ENCODE measurements around the gene LSAMP. TPM values are rescaled to one million over a fixed set of nuclear protein-coding genes. Genes with fewer than 3 reads are reported as not detected.
A peak's percentile ranks its signal among the peaks of the same experiment; 100 is the strongest.

Gene LSAMP
- total RNA-seq, 1 experiment from 2014 or later: 16.1 TPM

GRCh38 chr3:116127464-116127863 is 317.8 kb downstream of the LSAMP start:
- DNase-seq (ENCODE audit: low read depth, low spot score): no peak
- in situ Hi-C loops (cut with HindIII; ENCODE audit: low pct_unique_long_range_greater_than_20kb, low sequenced_read_pairs): no loop called here

GRCh38 chr3:116124166-116124565 is 321.1 kb downstream of the LSAMP start:
- no peak for DNase-seq (ENCODE audit: low read depth, low spot score)
- in situ Hi-C loops (cut with HindIII; ENCODE audit: low pct_unique_long_range_greater_than_20kb, low sequenced_read_pairs): loop anchor here (25.0 kb wide), 1 partner anchor 638 kb away; no protein-coding TSS in a partner anchor

DNA sequence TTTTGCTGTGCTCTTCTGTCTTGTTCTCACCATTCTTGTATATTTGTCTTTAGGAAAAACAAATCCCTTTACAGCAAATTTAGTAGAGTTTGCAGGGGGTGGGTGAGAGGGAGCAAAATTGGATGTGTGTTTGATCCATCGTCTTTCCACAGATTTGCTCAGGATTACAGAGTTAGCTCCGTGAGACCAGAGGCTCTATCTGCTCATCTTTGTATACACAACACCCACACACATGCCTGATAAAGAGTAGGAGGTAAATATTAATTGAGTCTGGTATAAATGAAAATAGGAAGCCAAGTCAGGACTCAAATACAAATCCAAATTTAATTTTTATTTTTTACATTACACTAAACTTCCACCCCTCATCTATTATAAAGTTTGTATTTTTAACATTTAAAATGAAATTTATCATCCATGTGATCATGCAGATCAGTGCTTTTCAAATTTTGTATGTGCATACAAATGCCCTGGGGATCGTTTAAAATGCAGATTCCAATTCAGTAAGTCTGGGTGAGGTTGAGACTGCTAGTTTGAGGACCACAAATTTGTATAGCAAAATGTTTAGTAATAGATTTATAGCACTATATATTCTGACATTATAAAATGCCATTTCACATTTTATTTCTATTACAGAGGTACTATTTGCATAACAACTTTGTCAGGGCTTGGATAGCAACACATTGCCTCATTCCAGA is 326.7 kb downstream of the LSAMP start:
- DNase-seq (ENCODE audit: low read depth, low spot score): no peak
- in situ Hi-C loops (cut with HindIII; ENCODE audit: low pct_unique_long_range_greater_than_20kb, low sequenced_read_pairs): loop anchor here (25.0 kb wide), 1 partner anchor 644 kb away; no protein-coding TSS in a partner anchor

DNA sequence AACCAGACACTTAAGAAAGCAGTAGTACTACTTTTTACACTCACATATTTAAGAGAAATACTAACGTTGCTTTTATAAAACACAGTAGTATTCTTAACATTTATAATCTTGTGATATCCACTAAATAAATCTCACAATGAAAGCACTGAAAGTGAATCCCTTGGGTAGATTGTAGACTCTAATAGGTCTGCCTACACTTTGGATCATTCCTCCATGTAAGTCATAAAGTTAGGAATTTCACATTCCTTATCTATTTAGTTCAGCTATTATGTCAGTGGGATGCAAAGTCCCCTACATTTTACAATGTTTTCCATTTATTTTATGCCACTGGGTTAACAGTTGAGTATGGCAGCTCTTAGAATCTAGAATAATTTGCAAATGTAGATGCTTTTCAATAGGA is 330.7 kb downstream of the LSAMP start:
- DNase-seq (ENCODE audit: low read depth, low spot score): no peak
- in situ Hi-C loops (cut with HindIII; ENCODE audit: low pct_unique_long_range_greater_than_20kb, low sequenced_read_pairs): loop anchor here (25.0 kb wide), 1 partner anchor 648 kb away; no protein-coding TSS in a partner anchor

DNA sequence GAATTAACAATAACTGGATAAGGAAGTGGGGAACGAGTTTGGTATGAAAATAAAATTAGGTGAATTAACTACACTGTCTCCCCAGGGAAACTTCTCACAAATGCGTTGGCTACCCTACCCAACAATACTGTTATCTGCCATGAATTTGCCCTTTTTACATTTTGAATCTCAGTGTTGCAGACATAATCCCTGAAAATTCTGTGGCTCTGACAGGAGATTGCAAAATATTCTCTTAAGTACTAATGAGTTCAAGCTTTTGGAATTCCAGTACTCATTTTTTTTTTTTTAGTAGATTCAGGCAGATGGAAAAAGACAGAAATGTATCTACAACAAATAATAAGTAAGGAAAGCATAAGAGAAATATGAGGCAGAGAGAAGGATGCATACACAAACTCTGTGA is 332.6 kb downstream of the LSAMP start:
- in situ Hi-C loops (cut with HindIII; ENCODE audit: low pct_unique_long_range_greater_than_20kb, low sequenced_read_pairs): loop anchor here (25.0 kb wide), 1 partner anchor 650 kb away; no protein-coding TSS in a partner anchor
- no peak for DNase-seq (ENCODE audit: low read depth, low spot score)

DNA sequence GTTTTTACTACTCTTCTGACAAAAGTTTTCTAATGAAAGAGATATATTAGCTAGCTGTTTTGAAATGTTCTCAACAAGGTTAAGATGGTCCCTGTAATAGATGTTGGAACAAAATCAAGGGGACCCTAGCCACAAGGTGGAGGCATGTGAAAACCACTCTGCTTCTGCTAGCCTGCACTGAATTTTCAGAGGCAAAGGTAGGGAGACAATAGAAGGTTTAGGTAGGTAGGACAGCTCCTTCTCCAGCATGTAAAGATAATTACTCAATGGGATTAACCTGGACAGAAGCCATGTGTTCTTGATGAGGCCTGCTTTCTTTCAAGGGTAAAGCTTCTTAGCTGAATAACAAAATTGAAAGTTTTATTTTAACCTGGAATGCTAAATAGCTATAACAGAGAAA is 333.5 kb downstream of the LSAMP start:
- no peak for DNase-seq (ENCODE audit: low read depth, low spot score)
- in situ Hi-C loops (cut with HindIII; ENCODE audit: low pct_unique_long_range_greater_than_20kb, low sequenced_read_pairs): loop anchor here (25.0 kb wide), 1 partner anchor 651 kb away; no protein-coding TSS in a partner anchor

GRCh38 chr3:116103868-116104530 is 341.3 kb downstream of the LSAMP start:
- DNase-seq (ENCODE audit: low read depth, low spot score): peak; percentile 83
- in situ Hi-C loops (cut with HindIII; ENCODE audit: low pct_unique_long_range_greater_than_20kb, low sequenced_read_pairs): loop anchor here (25.0 kb wide), 1 partner anchor 658 kb away; no protein-coding TSS in a partner anchor

DNA sequence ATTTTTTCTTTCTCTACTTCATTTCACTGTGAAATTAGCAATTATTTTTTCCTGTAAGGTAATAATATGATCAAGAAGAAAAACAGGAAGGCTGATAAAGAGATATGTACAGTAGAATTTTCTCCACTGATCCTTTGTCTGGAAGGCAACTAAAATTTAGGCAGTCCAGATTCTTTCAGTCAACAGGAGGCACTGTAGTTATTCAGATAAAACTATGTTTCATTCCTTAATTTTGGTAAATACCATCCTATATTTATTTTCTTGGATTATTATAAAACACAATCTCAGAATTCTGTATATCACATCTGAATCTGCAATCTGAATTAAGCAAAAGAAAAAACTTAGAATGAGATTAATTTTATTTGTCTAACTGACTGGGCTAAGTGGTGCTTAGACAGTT is 343.2 kb downstream of the LSAMP start:
- in situ Hi-C loops (cut with HindIII; ENCODE audit: low pct_unique_long_range_greater_than_20kb, low sequenced_read_pairs): loop anchor here (25.0 kb wide), 1 partner anchor 660 kb away; no protein-coding TSS in a partner anchor
- peak; percentile 56 for DNase-seq (ENCODE audit: low read depth, low spot score)

DNA sequence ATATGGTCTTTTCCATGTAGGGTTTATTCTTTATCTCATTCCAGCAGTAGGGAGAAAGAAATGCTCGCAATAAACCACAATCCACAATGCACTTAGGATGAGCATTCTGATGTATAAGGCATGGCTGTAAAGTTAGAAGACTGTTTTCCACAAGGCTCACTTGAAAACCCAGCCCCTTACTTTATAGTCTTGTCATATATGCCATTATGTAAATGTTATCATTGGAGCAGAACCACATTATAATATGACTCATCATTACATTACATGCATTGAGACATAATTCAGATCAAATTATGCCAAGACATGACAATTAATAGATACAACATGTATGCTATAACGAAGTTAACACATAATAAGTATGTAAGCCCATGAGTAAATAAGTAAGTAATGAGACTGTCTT is 348.1 kb downstream of the LSAMP start:
- in situ Hi-C loops (cut with HindIII; ENCODE audit: low pct_unique_long_range_greater_than_20kb, low sequenced_read_pairs): no loop called here
- DNase-seq (ENCODE audit: low read depth, low spot score): no peak

DNA sequence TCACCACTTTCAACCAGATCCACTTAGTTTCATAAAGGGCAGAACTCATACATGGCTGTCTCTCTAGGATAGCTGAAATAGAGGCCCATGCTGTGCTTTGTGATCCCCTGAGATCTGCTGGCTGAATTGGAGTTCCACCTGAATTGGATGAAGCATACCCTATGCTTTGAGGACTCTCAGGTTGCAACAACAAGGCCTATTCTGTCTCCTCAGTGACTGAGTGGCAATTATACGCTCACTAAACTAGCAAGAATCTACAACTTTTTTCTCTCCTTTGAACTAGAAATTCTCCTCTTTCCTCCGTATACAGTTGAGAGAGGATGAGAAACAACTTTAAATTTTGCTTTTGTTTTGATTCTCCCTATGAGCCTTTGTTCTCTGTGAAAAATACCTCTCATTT is 348.7 kb downstream of the LSAMP start:
- in situ Hi-C loops (cut with HindIII; ENCODE audit: low pct_unique_long_range_greater_than_20kb, low sequenced_read_pairs): no loop called here
- no peak for DNase-seq (ENCODE audit: low read depth, low spot score)

DNA sequence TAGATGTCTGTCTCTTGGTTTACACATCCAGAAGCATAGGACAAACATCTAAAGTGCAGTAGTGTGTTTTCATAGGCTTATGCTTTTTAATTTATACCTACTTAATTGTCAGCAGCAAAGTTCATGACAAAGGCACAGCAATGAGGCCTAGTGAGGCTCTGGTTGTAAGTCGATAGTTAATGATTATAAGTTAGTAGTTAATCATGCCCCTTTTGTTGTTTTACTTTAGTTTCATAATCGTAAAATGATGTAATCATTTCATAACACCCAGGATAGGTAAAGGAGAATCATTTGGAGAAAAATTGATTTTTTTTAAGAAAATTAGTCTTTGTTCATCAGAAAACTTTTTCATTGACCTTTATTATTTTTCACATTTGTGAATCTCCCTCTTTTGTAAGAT is 351.9 kb downstream of the LSAMP start:
- no peak for DNase-seq (ENCODE audit: low read depth, low spot score)
- in situ Hi-C loops (cut with HindIII; ENCODE audit: low pct_unique_long_range_greater_than_20kb, low sequenced_read_pairs): no loop called here

- peak; percentile 60 for DNase-seq (ENCODE audit: low read depth, low spot score)
These were observed 357.9 kb downstream of the LSAMP start for GRCh38 chr3:116087426-116087825.

DNA sequence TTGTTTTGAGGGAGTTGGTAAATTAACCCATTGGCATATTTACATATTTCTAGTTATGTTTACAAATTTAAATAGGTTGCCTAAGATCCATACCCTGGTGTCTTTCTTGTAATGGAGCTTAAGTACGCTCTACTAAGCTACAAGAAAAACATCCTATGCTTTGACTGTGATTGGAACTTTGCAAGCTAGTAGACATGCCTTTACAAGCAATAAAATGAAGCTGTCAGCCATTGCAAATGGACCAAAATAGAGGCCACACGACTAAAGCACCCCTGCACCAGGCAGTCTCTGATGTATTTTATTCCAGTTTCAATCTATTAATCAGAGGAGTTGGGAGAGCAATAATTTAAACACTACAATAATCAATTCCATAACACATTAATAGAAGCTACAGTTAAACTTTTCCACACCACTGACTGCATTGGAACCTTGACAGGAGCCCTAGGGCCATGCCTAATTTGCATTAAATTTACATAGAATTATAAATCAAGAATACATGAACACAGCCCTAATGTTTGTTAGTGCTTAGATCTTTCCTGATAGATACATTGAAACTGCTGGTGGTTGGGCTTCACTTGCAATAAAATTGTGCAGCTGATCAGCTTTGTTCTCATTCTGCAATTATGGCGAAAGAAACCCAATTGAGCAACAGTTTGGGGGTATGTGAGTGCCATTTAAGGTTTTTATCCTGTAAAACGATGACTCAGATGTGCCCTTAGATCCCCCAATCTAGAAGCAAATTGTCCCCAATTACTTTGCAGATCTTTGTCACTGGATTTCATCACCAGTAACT is 360.1 kb downstream of the LSAMP start:
- DNase-seq (ENCODE audit: low read depth, low spot score): no peak
- in situ Hi-C loops (cut with HindIII; ENCODE audit: low pct_unique_long_range_greater_than_20kb, low sequenced_read_pairs): no loop called here

More at GRCh38 chr3:116087426-116087825, 357.9 kb downstream of the LSAMP start:
- in situ Hi-C loops (cut with HindIII; ENCODE audit: low pct_unique_long_range_greater_than_20kb, low sequenced_read_pairs): no loop called here

GRCh38 chr3:116083683-116084082 is 361.6 kb downstream of the LSAMP start:
- in situ Hi-C loops (cut with HindIII; ENCODE audit: low pct_unique_long_range_greater_than_20kb, low sequenced_read_pairs): no loop called here
- peak; percentile 87 for DNase-seq (ENCODE audit: low read depth, low spot score)

DNA sequence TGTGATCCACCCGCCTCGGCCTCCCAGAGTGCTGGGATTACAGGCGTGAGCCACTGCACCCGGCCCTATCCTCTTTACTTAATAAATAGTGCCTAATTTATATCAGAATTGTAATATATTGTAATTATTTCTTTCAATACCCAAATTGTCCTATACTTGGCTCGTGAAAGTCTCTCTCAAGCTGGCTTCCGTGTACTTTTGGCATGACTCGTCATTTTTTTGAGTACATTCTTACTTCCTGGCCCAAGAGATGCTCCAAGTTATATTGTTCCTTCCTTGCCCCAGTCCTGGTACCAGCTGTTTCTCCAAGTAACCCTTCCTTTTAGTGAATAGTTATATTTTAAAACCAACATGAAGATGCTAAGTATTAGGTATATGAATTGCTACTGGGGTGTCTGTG is 366.7 kb downstream of the LSAMP start:
- in situ Hi-C loops (cut with HindIII; ENCODE audit: low pct_unique_long_range_greater_than_20kb, low sequenced_read_pairs): no loop called here
- no peak for DNase-seq (ENCODE audit: low read depth, low spot score)

GRCh38 chr3:116077557-116077956 is 367.7 kb downstream of the LSAMP start:
- in situ Hi-C loops (cut with HindIII; ENCODE audit: low pct_unique_long_range_greater_than_20kb, low sequenced_read_pairs): no loop called here
- no peak for DNase-seq (ENCODE audit: low read depth, low spot score)

DNA sequence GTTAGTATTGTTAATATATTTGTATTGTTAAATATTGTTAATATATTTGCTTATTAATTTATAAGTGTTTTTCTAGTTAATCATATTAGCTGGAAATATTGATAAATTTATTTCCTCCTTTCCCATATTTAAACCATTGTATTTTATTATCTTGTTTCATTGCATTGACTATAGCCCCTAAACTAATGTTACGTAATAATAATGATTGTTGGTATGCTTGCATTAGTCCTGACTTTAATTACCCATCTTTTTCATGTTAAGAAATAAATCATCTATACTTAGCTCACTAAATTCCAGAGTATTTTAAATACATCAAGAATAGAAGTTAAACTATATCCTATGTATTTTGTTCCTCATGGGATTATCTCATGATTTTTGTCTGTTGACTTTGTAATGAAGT is 368.2 kb downstream of the LSAMP start:
- in situ Hi-C loops (cut with HindIII; ENCODE audit: low pct_unique_long_range_greater_than_20kb, low sequenced_read_pairs): no loop called here
- DNase-seq (ENCODE audit: low read depth, low spot score): no peak
